CD4-positive, alpha-beta T cell treated with Interleukin-10 for 1 hour (primary cell): Measurements from ENCODE around the gene SAPCD2.

Experiments used
- DNase-seq: peaks from one replicate; pipeline ENCODE4 v3.0.0-alpha.2; 2020

The SAPCD2 gene

DNA sequence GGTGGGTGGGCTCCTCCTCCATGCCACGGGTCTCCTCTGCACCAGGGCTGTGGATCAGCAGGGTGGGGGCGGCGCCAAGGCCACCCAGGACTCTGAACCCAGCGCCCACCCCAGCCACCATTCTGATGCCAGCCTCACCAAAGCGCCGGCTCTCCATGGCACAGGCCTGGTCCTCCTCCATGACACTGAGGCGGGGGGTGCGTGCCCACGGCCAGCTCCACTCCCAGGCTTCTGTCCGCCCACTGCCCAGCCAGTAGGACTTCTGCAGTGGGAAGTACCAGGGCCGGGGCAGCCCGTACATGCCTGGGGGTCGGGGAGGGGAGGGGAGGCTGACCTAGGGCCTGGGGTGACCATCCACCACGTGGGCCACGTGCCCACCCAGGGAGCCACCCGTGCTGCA, 53.9 kb downstream of the SAPCD2 start:
- DNase-seq, result no peak

DNA sequence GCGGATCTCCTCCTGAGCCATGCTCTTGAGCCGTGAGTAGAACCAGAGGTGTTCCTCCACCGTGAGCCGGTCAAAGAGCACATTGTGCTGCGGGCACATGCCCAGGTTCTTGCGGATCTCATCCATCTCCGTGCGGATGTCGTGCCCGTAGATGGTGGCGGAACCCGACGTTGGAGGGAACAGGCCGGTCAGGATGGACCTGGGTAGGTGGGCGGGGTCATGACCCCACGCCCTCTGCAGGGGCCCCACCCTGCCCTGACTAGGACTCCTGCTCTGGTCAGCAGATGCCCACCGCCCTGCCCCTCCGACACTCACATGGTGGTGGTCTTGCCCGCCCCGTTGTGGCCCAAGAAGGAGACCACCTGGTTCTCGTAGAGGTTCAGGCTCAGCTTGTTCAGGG, 54.4 kb downstream of the SAPCD2 start:
- no peak for DNase-seq

DNA sequence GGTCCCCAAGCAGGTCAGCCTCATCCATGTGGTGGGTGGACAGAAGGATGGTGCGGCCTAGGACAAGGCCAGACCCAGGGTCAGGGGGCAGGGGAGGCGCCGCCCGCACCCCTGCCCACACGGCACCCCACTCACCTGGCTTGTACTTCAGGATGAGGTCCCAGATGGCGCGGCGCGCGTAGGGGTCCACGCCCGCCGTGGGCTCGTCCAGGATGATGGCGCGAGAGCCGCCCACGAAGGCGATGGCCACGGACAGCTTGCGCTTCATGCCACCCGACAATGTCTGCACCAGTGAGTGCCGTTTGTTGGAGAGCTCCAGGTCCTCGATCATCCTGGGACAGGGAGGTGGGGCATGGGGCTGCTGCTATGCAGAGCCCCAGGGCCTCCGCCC, 54.8 kb downstream of the SAPCD2 start:
- DNase-seq, result no peak

DNA sequence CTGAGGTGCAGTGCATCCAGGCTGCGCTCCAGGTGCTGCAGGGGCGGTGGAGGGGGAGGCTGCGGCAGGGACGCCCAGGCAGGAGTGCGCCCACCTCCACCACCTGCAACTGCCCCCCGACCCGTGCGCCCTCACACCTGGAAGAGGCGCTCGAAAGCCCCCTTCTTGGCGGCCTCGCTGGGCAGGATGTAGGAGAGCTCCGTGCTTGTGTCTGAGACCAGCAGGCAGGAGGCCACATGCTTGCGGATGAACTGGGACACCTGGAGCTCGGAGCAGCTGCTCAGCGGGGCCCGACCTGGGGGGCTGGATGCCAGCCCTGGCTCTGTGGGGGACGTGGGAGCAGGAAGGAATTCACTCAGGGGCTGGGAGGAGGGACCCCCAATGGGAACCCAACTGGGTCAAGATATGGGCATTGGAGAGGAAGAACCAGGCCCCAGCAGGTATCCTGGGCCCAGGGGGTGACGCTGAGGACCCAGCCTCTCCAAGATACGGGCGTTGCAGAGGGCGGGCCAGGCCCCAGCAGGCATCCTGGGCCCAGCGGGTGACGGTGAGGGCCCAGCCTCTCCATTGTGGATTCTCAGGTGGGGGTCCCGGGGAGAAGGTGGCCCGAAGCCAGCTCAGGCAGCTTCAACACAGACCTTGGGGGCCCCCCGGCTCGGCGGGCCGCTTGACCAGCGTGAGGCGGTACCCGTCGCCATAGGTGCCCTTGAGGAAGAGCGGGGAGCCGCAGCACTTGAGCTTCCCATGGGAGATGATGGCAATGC, 55.4 kb downstream of the SAPCD2 start:
- no peak for DNase-seq

DNA sequence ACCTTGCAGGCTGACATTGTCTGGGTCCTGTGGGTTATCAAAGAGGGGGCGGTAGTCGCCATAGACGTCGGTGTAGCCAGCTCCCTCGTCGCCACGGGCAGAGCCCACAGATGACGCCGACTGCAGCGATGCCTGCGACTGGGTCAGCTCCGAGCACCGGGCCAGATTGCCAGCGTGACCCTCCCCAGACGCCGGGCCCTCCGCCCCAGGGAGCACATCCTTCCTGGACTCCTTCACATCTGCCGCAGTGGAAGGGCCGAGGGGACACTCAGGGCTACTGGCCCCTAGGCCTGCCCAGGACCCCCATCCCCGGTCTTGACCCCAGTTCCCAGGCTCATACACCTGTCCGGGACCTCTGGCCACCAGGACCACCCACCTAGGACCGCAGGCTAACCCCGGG, 56.2 kb downstream of the SAPCD2 start:
- no peak for DNase-seq

DNA sequence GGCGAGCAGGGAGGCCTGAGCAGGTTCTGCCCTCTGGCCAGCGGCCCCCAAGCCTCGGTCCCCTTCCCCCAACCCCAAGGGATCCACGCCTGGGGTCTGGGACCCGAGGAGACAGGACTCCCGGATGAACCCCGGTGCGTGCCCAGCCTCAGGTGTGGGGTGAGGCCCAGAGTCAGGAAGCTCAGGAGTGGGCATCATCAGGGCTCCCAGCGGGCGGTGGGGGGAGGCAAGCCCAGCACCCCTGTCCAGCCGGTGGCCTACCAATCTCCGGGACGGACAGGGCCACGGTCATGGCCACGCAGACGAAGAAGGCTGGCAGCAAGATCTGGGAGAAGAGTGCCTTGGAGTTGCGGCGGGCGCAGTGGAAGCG, 56.8 kb downstream of the SAPCD2 start:
- no peak for DNase-seq

DNA sequence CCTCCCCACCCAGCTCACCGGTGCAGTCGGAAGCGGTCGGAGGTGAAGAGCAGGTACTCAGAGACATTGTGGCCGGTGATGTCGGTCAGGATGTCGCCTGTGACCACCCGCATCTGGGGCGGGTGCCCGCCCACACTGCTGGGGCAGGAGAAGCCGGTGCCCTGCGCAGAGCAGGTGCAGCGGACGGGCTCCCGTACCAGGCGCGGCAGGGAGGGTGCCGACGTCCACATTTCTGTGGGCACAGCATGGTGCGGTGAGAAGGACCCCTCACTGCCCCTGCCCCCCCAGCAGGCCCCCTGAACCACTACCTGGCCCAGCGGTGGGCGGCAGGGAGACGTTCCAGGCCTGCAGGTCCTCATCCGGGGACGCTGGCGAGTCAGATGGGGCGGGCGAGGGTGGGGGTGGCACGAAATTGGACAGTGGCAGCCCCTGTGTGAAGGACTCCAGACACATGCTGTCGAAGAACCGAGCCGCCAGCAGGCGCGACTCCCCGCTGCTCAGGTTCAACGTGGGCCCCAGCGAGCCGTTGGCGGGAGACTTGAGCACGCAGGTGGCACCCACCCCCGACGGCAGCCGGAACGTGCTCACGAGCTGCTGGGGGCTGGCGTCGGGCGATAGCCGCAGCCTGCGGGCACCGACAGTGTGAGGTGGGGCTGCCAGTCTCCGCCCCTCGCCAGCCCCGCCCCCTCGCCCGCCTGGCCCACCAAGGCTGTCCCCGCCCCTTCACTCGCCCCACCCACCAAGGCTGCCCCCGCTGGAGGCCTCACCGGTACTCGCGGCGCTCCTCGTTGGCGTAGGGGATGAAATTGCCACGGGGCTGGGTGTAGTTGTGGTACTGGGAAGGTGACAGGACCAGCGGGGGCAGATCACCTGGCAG, 57.4 kb downstream of the SAPCD2 start:
- DNase-seq, result no peak
